WTC11 (cell line): ENCODE measurements around the gene AFF3. TPM values are rescaled to one million over a fixed set of nuclear protein-coding genes. Genes with fewer than 3 reads are reported as not detected.
"Not testable (repeated sequence)": the region's sequence is repeated elsewhere in the genome, so short reads cannot be mapped to it uniquely, and the experiment has no call there.

Experiments used
- ATAC-seq: fragments of 200-7000 bp; cut with Tn5 transposase; 2 replicates; pipeline ENCODE4 v1.10.0; 2021; ENCODE audit warnings: mild to moderate bottlenecking, moderate library complexity
- CTCF ChIA-PET: fragments of 300-600 bp; sonication (Branson Sonifier 250); formaldehyde crosslinking; loops from one replicate; lab custom pipeline; 2021; ENCODE audit warnings: antibody characterized with exemption; lab: Charles Lee
- POLR2A ChIA-PET: fragments of 350-600 bp; sonication (Branson Sonifier 250); formaldehyde crosslinking; loops from one replicate; lab custom pipeline; 2021; ENCODE audit warnings: antibody characterized with exemption; lab: Charles Lee
- DNase-seq: peaks from one replicate; pipeline ENCODE4 v3.0.0; 2021; ENCODE audit warnings: low spot score
- H3K27ac Mint-ChIP-seq: 2 replicates; pipeline ENCODE4 v1.8.0; 2021; ENCODE audit warnings: mixed read lengths
- H3K27me3 Mint-ChIP-seq: 2 replicates; pipeline ENCODE4 v1.8.0; 2021; ENCODE audit warnings: low read depth, mild to moderate bottlenecking, moderate library complexity, mixed read lengths
- H3K36me3 Mint-ChIP-seq: 2 replicates; pipeline ENCODE4 v1.8.0; 2021; ENCODE audit warnings: mixed read lengths
- H3K4me1 Mint-ChIP-seq: 2 replicates; pipeline ENCODE4 v1.8.0; 2022; ENCODE audit warnings: mixed read lengths
- H3K4me3 Mint-ChIP-seq: 2 replicates; pipeline ENCODE4 v1.8.0; 2021; ENCODE audit warnings: mild to moderate bottlenecking, moderate library complexity, mixed read lengths
- H3K9me3 Mint-ChIP-seq: 2 replicates; pipeline ENCODE4 v1.8.0; 2021; ENCODE audit warnings: mixed read lengths
- CBFB ChIP-seq: sonication (generic); formaldehyde crosslinking; IDR thresholded peaks from 2 replicates; pipeline ENCODE4 v1.8.1; 2022; ENCODE audit warnings: mild to moderate bottlenecking, low read depth, missing genetic modification reagents
- CREM ChIP-seq: sonication (generic); formaldehyde crosslinking; IDR thresholded peaks from 2 replicates; pipeline ENCODE4 v1.8.1; 2022; ENCODE audit warnings: mild to moderate bottlenecking, missing genetic modification reagents, moderate library complexity
- EMX1 ChIP-seq: fragments of 250-450 bp; sonication (Bioruptor Pico); IDR thresholded peaks from 2 replicates; pipeline ENCODE4 v1.8.0; 2021; ENCODE audit warnings: mild to moderate bottlenecking
- ETV6 ChIP-seq: sonication (generic); formaldehyde crosslinking; IDR thresholded peaks from 2 replicates; pipeline ENCODE4 v1.8.1; 2022; ENCODE audit warnings: mild to moderate bottlenecking, missing genetic modification reagents
- JAZF1 ChIP-seq: fragments of 250-450 bp; sonication (Bioruptor Pico); IDR thresholded peaks from 2 replicates; pipeline ENCODE4 v1.9.0; 2021; ENCODE audit warnings: moderate library complexity, mild to moderate bottlenecking, inconsistent platforms
- MAX ChIP-seq: sonication (generic); formaldehyde crosslinking; IDR thresholded peaks from 2 replicates; pipeline ENCODE4 v1.8.0; 2022; ENCODE audit warnings: mild to moderate bottlenecking, missing genetic modification reagents
- NFE2L1 ChIP-seq: sonication (generic); formaldehyde crosslinking; IDR thresholded peaks from 2 replicates; pipeline ENCODE4 v1.8.1; 2023; ENCODE audit warnings: missing genetic modification reagents
- NFYB ChIP-seq: sonication (generic); formaldehyde crosslinking; conservative IDR thresholded peaks from 2 replicates; pipeline ENCODE4 v1.8.0; 2022; ENCODE audit warnings: low read depth, missing genetic modification reagents
- RORB ChIP-seq: fragments of 250-450 bp; sonication (Bioruptor Pico); IDR thresholded peaks from 2 replicates; pipeline ENCODE4 v1.9.0; 2021; ENCODE audit warnings: mild to moderate bottlenecking
- TP53 ChIP-seq: sonication (generic); formaldehyde crosslinking; IDR thresholded peaks from 2 replicates; pipeline ENCODE4 v1.8.1; 2023; ENCODE audit warnings: mild to moderate bottlenecking, missing genetic modification reagents
- ZNF416 ChIP-seq: fragments of 250-450 bp; sonication (Bioruptor Pico); IDR thresholded peaks from 2 replicates; pipeline ENCODE4 v1.9.0; 2021; ENCODE audit warnings: mild to moderate bottlenecking, inconsistent platforms
- ZNF423 ChIP-seq: fragments of 250-450 bp; sonication (Bioruptor Pico); IDR thresholded peaks from 2 replicates; pipeline ENCODE4 v2.1.2; 2022; ENCODE audit warnings: mild to moderate bottlenecking, moderate library complexity
- total RNA-seq: library from RNA; stranded (reverse); gene quantifications from 3 replicates; pipeline ENCODE4 v1.2.3, GENCODE V29; 2021
- TF ChIP-seq, protein P1 (sequence below): sonication (generic); formaldehyde crosslinking; IDR thresholded peaks from 2 replicates; pipeline ENCODE4 v1.8.1; 2022; ENCODE audit warnings: low read depth, mild to moderate bottlenecking, moderate library complexity, missing genetic modification reagents, borderline replicate concordance
- TF ChIP-seq, protein P2 (sequence below): fragments of 250-450 bp; sonication (Bioruptor Pico); IDR thresholded peaks from 2 replicates; pipeline ENCODE4 v1.9.0; 2021; ENCODE audit warnings: mild to moderate bottlenecking
- TF ChIP-seq, protein P3 (sequence below): sonication (generic); formaldehyde crosslinking; conservative IDR thresholded peaks from 2 replicates; pipeline ENCODE4 v1.8.1; 2023; ENCODE audit warnings: mild to moderate bottlenecking, low read depth, missing genetic modification reagents, moderate library complexity

Gene AFF3
- total RNA-seq, 1 experiment from 2014 or later, result 1.2 TPM

DNA sequence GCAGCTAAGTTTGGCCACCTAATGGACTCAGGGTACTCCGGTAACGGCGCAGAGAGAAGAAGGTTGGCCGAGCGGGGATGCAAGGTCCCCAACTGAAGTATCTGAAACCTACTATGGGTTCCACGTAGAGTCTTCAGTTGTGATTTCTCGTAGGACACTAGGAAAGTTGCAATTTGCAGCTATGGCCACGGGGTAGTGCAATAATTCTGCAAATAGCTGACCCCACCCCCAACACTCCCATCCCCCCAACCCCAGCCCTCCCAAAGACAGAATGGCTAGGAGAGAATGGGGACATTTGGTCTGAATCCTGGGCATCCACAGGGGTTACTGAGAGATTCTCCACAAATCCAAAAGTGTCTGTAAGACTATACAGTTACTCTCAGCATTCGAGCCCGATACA lies 46.5 kb downstream of the AFF3 start:
- H3K4me1 Mint-ChIP-seq, H3K27me3 Mint-ChIP-seq, H3K9me3 Mint-ChIP-seq, H3K36me3 Mint-ChIP-seq, POLR2A ChIA-PET, CTCF ChIA-PET, H3K27ac Mint-ChIP-seq, H3K4me3 Mint-ChIP-seq, DNase-seq: not testable (repeated sequence)
- ATAC-seq, result peak; percentile 71

- H3K4me3 Mint-ChIP-seq, H3K4me1 Mint-ChIP-seq, H3K9me3 Mint-ChIP-seq, H3K36me3 Mint-ChIP-seq, H3K27ac Mint-ChIP-seq, POLR2A ChIA-PET, DNase-seq, H3K27me3 Mint-ChIP-seq, CTCF ChIA-PET, ATAC-seq: not testable (repeated sequence)
Observed at GRCh38 chr2:100091807-100092206, 50.6 kb downstream of the AFF3 start.

DNA sequence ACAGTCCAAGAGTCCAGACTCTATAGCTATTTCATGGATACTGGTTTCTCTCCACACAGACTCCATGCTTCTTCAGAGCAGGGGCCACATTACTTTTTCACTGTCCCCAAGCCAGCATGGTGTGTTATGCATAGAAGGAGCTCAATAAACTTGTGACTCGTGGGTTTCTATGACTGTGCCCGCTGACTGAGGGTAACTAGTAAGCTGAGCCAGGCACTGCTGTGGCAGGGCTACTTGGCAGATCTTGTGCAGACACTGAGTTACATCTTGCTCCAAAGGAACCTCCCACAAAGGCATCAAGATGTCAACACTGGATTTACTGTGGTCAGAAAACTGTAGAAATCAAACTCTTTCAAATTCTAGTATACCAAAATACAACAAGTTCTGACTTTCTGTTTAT lies 56.6 kb downstream of the AFF3 start:
- H3K9me3 Mint-ChIP-seq, CTCF ChIA-PET, DNase-seq, POLR2A ChIA-PET, ATAC-seq, H3K4me3 Mint-ChIP-seq, H3K36me3 Mint-ChIP-seq, H3K4me1 Mint-ChIP-seq, H3K27me3 Mint-ChIP-seq, H3K27ac Mint-ChIP-seq: not testable (repeated sequence)

GRCh38 chr2:100083421-100084216 lies 58.8 kb downstream of the AFF3 start:
- H3K27me3 Mint-ChIP-seq, H3K4me3 Mint-ChIP-seq, POLR2A ChIA-PET, H3K27ac Mint-ChIP-seq, H3K4me1 Mint-ChIP-seq, DNase-seq, H3K36me3 Mint-ChIP-seq, CTCF ChIA-PET, H3K9me3 Mint-ChIP-seq, ATAC-seq: not testable (repeated sequence)

- H3K27ac Mint-ChIP-seq, H3K4me3 Mint-ChIP-seq, CTCF ChIA-PET, H3K9me3 Mint-ChIP-seq, H3K36me3 Mint-ChIP-seq, ATAC-seq, DNase-seq, POLR2A ChIA-PET, H3K4me1 Mint-ChIP-seq, H3K27me3 Mint-ChIP-seq: not testable (repeated sequence)
Observed at GRCh38 chr2:100082302-100082978, 60.0 kb downstream of the AFF3 start.

- ATAC-seq, result no peak
- H3K36me3 Mint-ChIP-seq, result no peaks in the 10 kb centered on the region
- peaks cover 43% of the 10 kb centered on the region for H3K27me3 Mint-ChIP-seq
- H3K9me3 Mint-ChIP-seq, result no peaks in the 10 kb centered on the region
- CTCF ChIA-PET, result no interaction called here
- no peak for DNase-seq
- POLR2A ChIA-PET, result no interaction called here
- no peak overlapping the region for H3K4me3 Mint-ChIP-seq
- peaks cover 12% of the 10 kb centered on the region for H3K4me1 Mint-ChIP-seq
- no peak overlapping the region for H3K27ac Mint-ChIP-seq
- TF ChIP-seq CREM (no peak), ZNF416 (CRISPR knock-in tag) (no peak), JAZF1 (CRISPR knock-in tag) (no peak), EMX1 (CRISPR knock-in tag) (no peak), NFE2L1 (no peak), MAX (CRISPR knock-in tag) (no peak), ETV6 (CRISPR knock-in tag) (no peak), NFYB (no peak), ZNF423 (CRISPR knock-in tag) (no peak), RORB (no peak), CBFB (CRISPR knock-in tag) (no peak), TP53 (CRISPR knock-in tag) (no peak)
- TF ChIP-seq, protein P1, sequence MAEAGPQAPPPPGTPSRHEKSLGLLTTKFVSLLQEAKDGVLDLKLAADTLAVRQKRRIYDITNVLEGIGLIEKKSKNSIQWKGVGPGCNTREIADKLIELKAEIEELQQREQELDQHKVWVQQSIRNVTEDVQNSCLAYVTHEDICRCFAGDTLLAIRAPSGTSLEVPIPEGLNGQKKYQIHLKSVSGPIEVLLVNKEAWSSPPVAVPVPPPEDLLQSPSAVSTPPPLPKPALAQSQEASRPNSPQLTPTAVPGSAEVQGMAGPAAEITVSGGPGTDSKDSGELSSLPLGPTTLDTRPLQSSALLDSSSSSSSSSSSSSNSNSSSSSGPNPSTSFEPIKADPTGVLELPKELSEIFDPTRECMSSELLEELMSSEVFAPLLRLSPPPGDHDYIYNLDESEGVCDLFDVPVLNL (CRISPR knock-in tag), result no peak
- TF ChIP-seq, protein P2, sequence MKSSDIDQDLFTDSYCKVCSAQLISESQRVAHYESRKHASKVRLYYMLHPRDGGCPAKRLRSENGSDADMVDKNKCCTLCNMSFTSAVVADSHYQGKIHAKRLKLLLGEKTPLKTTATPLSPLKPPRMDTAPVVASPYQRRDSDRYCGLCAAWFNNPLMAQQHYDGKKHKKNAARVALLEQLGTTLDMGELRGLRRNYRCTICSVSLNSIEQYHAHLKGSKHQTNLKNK (CRISPR knock-in tag), result no peak
- TF ChIP-seq, protein P3, sequence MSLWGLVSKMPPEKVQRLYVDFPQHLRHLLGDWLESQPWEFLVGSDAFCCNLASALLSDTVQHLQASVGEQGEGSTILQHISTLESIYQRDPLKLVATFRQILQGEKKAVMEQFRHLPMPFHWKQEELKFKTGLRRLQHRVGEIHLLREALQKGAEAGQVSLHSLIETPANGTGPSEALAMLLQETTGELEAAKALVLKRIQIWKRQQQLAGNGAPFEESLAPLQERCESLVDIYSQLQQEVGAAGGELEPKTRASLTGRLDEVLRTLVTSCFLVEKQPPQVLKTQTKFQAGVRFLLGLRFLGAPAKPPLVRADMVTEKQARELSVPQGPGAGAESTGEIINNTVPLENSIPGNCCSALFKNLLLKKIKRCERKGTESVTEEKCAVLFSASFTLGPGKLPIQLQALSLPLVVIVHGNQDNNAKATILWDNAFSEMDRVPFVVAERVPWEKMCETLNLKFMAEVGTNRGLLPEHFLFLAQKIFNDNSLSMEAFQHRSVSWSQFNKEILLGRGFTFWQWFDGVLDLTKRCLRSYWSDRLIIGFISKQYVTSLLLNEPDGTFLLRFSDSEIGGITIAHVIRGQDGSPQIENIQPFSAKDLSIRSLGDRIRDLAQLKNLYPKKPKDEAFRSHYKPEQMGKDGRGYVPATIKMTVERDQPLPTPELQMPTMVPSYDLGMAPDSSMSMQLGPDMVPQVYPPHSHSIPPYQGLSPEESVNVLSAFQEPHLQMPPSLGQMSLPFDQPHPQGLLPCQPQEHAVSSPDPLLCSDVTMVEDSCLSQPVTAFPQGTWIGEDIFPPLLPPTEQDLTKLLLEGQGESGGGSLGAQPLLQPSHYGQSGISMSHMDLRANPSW, result no peak
Observed at GRCh38 chr2:100077935-100078334, 64.5 kb downstream of the AFF3 start.
